ENCODE data around the gene NOTCH3. TPM values are rescaled to one million over a fixed set of nuclear protein-coding genes. Genes with fewer than 3 reads are reported as not detected.

NOTCH3 gene
- total RNA-seq, 4 donors from 2014 or later: 95.6 to 278 (median 122) TPM

GRCh38 chr19:15245370-15246197 lies 44.8 kb upstream of the NOTCH3 start:
- H3K27me3 ChIP-seq: no peaks in the 10 kb centered on the region
- no peaks in the 10 kb centered on the region for H3K9me3 ChIP-seq
- peaks cover 17 to 48% (median 36%) of the 10 kb centered on the region in 3 donors for H3K4me1 ChIP-seq
- WGBS, 2 donors: 85 to 87% methylated on average over 10 to 11 of the region's 20 CpGs
- DNase-seq: no peak
- H3K4me3 ChIP-seq: no peak overlapping the region
- intact Hi-C loops (cut with DNase I): loop anchor here (10.0 kb wide), 1 partner anchor 141 kb away; the partner anchor contains the start of gene SYDE1
- peak overlapping the region in 3 of 4 donors; percentile 87 to 93 (median 90) for H3K27ac ChIP-seq
- TF ChIP-seq POLR2A (IDR thresholded peaks at IDR 0.05) (no peak), CTCF (IDR thresholded peaks at IDR 0.05) (no peak)
- H3K36me3 ChIP-seq: peaks cover 34 to 99% (median 39%) of the 10 kb centered on the region in 3 donors

GRCh38 chr19:15244808-15245207 lies 44.0 kb upstream of the NOTCH3 start:
- 80 to 85% methylated on average over 1 to 4 of the region's 7 CpGs for WGBS, 2 donors
- DNase-seq: no peak
- Histone ChIP-seq H3K4me1 (peaks cover 9 to 41% (median 28%) of the 10 kb centered on the region in 3 donors), H3K9me3 (no peaks in the 10 kb centered on the region), H3K27ac (peak overlapping the region in 3 of 4 donors; percentile 6 to 90 (median 56)), H3K4me3 (no peak overlapping the region), H3K27me3 (no peaks in the 10 kb centered on the region), H3K36me3 (peaks cover 36 to 100% (median 46%) of the 10 kb centered on the region in 3 donors)
- intact Hi-C loops (cut with DNase I): loop anchor here (10.0 kb wide), 1 partner anchor 140 kb away; the partner anchor contains the start of gene SYDE1
- TF ChIP-seq POLR2A (IDR thresholded peaks at IDR 0.05) (no peak), CTCF (IDR thresholded peaks at IDR 0.05) (no peak)

GRCh38 chr19:15244106-15244803 lies 43.5 kb upstream of the NOTCH3 start:
- 86 to 90% methylated on average over 6 to 9 of the region's 24 CpGs for WGBS, 2 donors
- Histone ChIP-seq H3K4me1 (peaks cover 4 to 35% (median 22%) of the 10 kb centered on the region in 3 donors), H3K27me3 (no peaks in the 10 kb centered on the region), H3K9me3 (no peaks in the 10 kb centered on the region), H3K4me3 (no peak overlapping the region), H3K27ac (peak overlapping the region in 2 of 4 donors; percentile 56 to 90), H3K36me3 (peaks cover 41 to 100% (median 52%) of the 10 kb centered on the region in 3 donors)
- TF ChIP-seq POLR2A (IDR thresholded peaks at IDR 0.05): no peak
- intact Hi-C loops (cut with DNase I): loop anchor here (10.0 kb wide), 1 partner anchor 139 kb away; the partner anchor contains the start of gene SYDE1
- no peak for DNase-seq

- no peak for DNase-seq
- Histone ChIP-seq H3K4me1 (peaks cover 0 to 26% (median 14%) of the 10 kb centered on the region in 3 donors), H3K27ac (no peak overlapping the region), H3K36me3 (peaks cover 50 to 100% (median 60%) of the 10 kb centered on the region in 3 donors), H3K27me3 (no peaks in the 10 kb centered on the region), H3K4me3 (no peak overlapping the region), H3K9me3 (no peaks in the 10 kb centered on the region)
- no peak for TF ChIP-seq CTCF (IDR thresholded peaks at IDR 0.05)
- no peak for TF ChIP-seq POLR2A (IDR thresholded peaks at IDR 0.05)
- intact Hi-C loops (cut with DNase I): loop anchor here (10.0 kb wide), 1 partner anchor 139 kb away; the partner anchor contains the start of gene SYDE1
- 88 to 93% methylated on average over 1 to 10 of the region's 17 CpGs for WGBS, 2 donors
Measured at GRCh38 chr19:15243236-15243957, 42.6 kb upstream of the NOTCH3 start.

GRCh38 chr19:15241259-15241910 lies 40.6 kb upstream of the NOTCH3 start:
- Histone ChIP-seq H3K27ac (no peak overlapping the region), H3K4me3 (no peak overlapping the region), H3K4me1 (peaks cover 0 to 6% (median 0%) of the 10 kb centered on the region in 3 donors), H3K36me3 (peaks cover 52 to 100% (median 59%) of the 10 kb centered on the region in 3 donors), H3K9me3 (no peaks in the 10 kb centered on the region), H3K27me3 (no peaks in the 10 kb centered on the region)
- TF ChIP-seq CTCF (IDR thresholded peaks at IDR 0.05) (no peak), POLR2A (IDR thresholded peaks at IDR 0.05) (no peak)
- WGBS, 2 donors: 86 to 89% methylated on average over 2 to 4 of the region's 9 CpGs
- intact Hi-C loops (cut with DNase I): loop anchor here (10.0 kb wide), 1 partner anchor 137 kb away; the partner anchor contains the start of gene SYDE1
- DNase-seq: no peak
